VCaP (cell line): ENCODE results near the gene MDN1.
"Not testable (repeated sequence)": the region's sequence is repeated elsewhere in the genome, so short reads cannot be mapped to it uniquely, and the experiment has no call there.

Experiments
- H3K27ac ChIP-seq: fragments of 450-650 bp; 2 replicates; pipeline ENCODE4 v1.5.1; 2017
- CTCF ChIP-seq: fragments of 450-650 bp; conservative IDR thresholded peaks from 2 replicates; pipeline ENCODE4 v1.5.1; 2017; ENCODE audit warnings: mild to moderate bottlenecking, moderate library complexity

The MDN1 gene

GRCh38 chr6:89819336-89820130 is at the start of gene MDN1:
Gene MDN1, minus strand, starts transcription at chr6:89819794. Its CDS starts 187 bp downstream, at chr6:89819607.
- TF ChIP-seq CTCF, result no peak
- H3K27ac ChIP-seq, result peak within 1 kb of the TSS; percentile 84

- no peak overlapping the region for H3K27ac ChIP-seq
- no peak for TF ChIP-seq CTCF
Measured at GRCh38 chr6:89866024-89866678, 46.6 kb upstream of the MDN1 start.

- no peak overlapping the region for H3K27ac ChIP-seq
- no peak for TF ChIP-seq CTCF
Measured at GRCh38 chr6:89862698-89863097, 43.1 kb upstream of the MDN1 start.

- no peak overlapping the region for H3K27ac ChIP-seq
- TF ChIP-seq CTCF, result no peak
Measured at GRCh38 chr6:89862273-89862672, 42.7 kb upstream of the MDN1 start.

GRCh38 chr6:89859744-89860143 is 40.1 kb upstream of the MDN1 start:
- H3K27ac ChIP-seq, result no peak overlapping the region
- TF ChIP-seq CTCF, result no peak

GRCh38 chr6:89858041-89858440 is 38.4 kb upstream of the MDN1 start:
- TF ChIP-seq CTCF, result no peak
- H3K27ac ChIP-seq, result no peak overlapping the region

GRCh38 chr6:89853068-89853467 is 33.5 kb upstream of the MDN1 start:
- no peak for TF ChIP-seq CTCF

GRCh38 chr6:89847513-89847912 is 27.9 kb upstream of the MDN1 start:
- not testable (repeated sequence) for H3K27ac ChIP-seq

More at GRCh38 chr6:89853068-89853467, 33.5 kb upstream of the MDN1 start:
- no peak overlapping the region for H3K27ac ChIP-seq
